GM21529 (cell line): Measurements from ENCODE around the gene MAD2L1.

Source experiments
- ATAC-seq: cut with Tn5 transposase; IDR thresholded peaks from one replicate; pipeline ENCODE4 v1.9.1; 2021; ENCODE audit not compliant: unreplicated experiment

MAD2L1 gene

DNA sequence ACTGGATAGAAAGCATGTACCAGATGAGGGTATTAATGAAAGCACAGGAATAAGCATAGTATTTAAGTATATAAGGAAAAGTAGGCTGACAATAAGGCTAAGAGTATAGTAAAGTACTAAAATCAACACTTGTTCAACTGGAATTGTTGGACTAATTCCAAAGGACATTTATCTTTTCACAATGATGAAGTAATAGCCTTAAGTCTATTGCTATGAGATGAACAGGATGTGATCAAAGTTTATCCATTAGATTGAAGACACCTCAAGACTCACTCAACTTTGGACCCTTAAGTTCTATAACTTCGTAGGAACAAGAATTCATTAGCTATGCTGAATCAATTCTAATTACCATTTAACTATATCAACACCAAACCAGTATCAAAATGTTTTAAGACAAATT lies 7.6 kb downstream of the MAD2L1 start:
- no peak for ATAC-seq

DNA sequence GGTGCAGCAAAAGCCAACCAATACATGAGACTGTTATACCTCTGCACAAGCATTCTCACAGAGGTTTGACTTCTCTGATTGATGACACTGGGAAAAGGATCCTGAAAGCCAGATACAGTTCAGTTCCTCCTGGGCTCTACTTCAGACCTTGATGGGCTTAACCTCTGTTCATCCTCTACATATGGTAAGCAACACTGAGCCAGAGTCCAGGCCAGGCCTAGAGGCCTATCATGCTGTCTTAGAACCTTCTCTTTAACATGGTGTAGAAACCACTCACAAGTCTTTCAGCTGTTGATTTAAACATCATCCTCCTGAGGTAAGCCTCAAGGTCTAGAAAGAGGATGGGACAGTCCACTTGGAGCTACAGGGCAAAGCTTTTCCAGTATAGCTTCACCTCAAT lies 9.2 kb downstream of the MAD2L1 start:
- ATAC-seq, result no peak

DNA sequence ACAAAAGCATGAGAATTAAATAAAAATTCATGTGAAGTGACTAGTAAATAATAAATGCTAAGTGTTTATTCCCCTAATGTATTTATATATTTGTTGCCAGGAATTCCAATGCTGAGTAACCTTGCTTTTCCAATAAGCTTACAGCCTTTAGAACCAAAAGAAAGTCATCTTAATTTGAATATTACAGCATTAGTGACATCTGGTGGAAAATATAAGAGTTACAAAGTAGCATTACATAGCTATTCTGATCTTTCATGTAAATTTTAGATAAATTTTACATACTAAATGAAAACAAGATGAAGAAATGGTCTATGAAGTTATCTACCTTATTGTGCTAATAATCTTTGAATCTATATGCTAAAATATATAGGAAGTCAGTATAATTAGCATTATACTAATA lies 10.4 kb downstream of the MAD2L1 start:
- no peak for ATAC-seq

DNA sequence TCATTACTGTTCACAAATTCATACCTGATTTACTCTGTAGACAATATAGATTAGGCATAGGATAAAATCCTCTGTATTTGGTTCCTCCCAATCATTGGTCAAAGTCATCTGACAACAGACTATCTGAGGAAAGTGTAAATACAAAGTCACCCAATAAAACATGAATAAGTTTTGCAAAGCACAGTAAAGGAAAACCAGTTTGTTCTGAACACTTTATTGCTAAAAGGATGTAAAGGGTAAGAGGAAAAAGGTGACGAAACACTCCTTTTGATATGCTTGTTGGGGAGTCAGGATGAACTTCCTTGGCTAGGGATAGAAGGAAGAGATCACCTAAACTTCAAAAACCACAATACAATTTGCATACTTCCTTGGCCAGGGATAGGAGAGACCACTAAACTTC lies 10.9 kb downstream of the MAD2L1 start:
- no peak for ATAC-seq

DNA sequence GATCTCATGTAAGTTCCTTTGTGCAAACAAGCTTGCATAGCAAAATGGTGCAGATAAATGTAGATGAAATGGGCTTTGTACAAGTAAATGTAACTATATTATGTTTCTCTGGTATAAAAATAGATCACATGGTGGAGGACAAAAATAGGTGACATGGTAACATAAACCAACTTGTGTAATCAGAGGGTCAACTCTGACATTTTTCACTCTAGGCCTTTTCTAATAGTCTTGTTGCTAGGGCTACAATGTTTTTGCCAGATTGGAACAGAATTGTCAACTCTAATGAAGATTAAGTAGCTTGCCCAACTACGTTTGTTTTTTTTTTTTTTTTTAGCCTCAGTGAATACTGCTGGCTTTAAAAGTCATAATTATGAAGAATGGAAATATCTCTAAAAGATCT lies 11.5 kb downstream of the MAD2L1 start:
- ATAC-seq, result no peak

DNA sequence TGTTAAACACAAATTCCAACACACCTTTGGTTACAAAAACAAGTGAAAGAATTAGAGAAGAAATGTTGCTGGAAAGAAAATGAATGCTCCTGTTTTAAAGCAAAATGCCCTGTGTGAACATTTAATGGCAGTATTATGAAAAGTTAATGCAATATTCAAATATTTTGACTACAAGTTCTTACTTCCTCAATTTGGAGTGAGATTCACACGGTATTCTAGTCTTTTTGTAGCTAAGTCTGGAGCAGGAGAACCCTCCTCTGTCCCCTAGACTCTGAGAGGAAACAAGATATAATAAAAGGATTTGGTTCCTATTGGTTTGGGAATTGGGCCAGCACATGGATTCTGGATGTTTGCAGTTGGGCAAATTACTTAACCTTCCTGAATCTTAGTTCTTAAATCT lies 12.7 kb downstream of the MAD2L1 start:
- peak; percentile 54 for ATAC-seq

DNA sequence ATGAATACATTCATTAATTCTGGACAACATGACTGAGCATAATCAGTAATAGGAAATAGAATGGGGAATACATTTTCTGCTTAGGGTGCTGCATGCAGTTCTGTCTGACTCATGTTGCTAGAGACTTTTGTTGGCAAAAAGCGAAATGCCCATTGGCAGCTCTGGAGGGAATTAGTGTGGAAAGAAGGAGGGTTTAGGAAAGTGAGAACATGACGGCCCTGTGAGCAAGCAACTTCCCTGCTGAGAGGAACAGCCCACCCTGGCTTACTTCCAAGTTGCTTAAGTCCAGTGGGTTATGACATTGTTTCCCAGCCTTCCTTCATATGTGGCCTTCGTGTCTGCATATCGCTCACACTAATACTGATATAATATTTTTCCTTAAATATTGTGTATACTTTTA lies 13.8 kb downstream of the MAD2L1 start:
- no peak for ATAC-seq

DNA sequence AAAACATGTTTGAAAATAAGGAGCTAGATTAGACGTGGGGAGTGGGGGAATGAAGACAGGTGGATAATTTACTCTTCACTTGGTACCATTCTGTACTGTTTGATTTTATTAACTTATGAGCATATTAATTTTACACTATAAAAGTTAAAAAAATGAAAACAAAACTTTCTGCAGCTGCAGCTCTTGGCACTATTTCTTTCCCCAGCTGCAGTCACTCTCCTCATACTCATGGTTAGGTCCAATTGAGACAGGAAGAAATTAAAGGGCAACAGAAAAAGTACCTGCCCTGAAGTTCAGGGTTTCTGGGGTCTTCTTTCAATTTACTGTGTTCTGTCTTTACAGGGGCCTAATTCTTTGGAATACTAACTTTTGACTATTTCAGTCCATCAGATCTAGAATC lies 15.4 kb downstream of the MAD2L1 start:
- ATAC-seq, result no peak

DNA sequence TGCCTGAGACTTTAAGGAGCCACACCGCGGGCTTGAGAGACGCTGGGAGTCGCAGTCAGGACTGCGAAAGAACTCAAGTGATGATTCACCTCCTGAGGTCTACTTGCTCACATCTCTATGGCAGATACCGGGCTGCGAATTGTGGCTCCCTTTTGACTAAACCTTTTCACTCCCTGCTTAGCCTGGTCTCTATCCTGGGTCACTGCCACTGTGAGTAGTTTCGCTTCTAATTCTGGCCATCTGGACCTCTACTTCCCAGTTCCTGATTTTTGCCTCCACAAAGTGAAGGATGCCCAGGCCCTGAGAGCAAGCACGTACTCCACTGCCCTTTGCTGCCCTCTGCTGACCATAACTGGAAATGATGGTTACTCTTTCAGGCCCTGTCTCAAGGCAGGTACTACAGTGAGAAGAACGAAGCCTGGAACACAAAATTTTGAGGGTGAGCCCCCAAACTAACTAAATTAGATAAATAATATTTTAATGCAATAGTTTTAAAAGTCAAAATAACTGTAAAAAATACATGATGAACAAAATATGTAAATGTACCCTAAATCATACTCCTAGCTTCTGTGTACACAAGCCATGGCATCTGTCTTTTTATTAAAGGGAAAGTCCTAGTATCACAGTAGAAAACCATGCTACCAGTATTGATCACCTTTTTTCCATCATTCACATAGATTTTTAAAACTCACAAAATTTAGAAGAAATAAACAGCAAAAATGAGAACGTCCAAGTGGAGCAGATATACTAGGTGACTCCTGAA lies 16.7 kb downstream of the MAD2L1 start:
- ATAC-seq, result peak; percentile 92

DNA sequence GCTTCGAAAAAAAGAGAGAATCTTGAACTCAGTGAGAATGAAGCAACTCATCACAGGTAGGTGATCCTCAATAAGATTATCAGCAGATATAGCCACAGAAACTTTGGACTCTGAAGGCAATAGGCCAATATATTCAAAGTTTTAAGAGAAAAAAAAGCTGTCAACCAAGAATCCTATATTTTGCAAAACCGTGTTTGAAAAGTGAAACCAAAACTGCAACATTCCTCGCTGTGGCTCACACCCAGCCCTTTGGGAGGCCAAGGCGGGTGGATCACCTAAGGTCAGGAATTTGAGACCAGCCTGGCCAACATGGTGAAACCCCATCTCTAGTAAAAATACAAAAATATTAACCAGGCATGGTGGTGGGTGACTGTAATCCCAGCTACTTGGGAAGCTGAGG lies 22.8 kb downstream of the MAD2L1 start:
- ATAC-seq, result no peak

DNA sequence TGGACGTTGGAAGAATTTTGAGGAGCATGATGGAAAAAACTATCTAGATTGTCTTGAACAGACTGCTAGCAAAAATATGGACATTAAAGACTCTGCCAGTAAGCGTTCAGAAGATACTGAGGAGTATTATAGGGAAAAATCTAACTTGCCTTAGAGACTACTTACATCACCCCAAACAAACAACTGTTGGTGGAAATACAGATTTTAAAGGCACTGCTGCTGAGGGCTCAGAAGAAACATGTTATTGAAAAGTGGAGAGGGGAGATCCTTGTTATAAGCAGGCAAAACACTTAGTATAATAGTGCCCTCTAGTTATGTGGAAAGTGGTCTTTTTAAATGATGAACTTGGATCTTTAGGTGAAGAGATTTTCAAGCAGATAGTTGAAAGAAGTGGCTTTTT lies 29.2 kb downstream of the MAD2L1 start:
- ATAC-seq, result no peak

DNA sequence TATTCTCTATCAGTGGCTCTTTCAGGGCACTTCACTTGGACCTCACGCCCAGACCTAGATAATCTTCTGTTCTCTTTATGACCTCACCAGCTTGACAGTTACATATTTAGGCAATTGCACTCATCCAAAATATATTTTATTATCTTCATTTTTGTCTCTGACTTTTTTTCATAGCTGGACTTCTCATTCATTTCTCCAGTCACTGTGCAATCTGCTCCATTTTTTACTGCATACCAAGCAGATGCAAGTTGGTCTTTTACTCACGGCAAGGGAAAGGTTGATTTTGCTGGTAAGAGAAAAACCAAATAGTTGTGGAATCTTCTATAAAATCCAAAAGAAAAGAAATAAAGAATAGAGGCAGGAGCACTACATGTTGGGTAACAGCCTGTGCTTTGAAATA lies 31.7 kb downstream of the MAD2L1 start:
- ATAC-seq, result no peak

DNA sequence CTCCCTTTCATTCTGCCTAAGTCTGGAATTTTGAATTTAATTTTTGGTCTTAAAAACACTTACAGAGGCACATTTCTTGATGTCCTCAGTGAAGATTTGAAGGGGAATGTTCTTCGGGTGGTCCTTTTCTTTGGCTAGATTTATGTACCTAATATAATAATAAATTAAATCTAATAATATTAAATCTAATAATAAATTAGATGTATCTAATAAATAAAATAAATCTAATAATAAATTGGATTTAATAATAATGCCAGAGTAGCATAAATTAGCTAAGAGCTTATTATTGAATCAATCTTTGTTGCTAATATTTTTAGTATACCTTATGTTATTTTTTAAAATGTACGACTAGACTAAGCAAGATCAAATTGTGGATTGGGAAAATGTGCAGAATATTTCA lies 39.8 kb downstream of the MAD2L1 start:
- ATAC-seq, result no peak

DNA sequence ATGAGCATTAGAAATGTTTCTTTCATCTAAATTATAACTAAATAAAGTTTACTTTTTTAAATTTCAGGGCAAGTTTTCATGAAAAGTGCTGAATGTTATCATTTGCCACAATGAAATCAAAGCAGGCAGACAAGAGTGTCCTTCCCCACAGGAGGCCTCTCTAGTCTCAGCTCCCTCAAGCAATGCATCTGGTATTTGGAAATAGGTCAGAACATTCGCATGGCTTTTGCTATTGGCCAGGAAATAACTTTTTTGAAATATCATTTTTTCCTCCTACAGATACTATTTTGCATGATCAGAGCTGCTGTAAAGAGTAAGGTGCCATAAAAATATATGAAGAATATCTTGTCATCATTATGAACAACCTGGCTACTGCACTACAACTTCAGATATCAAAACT lies 41.1 kb downstream of the MAD2L1 start:
- ATAC-seq, result no peak

DNA sequence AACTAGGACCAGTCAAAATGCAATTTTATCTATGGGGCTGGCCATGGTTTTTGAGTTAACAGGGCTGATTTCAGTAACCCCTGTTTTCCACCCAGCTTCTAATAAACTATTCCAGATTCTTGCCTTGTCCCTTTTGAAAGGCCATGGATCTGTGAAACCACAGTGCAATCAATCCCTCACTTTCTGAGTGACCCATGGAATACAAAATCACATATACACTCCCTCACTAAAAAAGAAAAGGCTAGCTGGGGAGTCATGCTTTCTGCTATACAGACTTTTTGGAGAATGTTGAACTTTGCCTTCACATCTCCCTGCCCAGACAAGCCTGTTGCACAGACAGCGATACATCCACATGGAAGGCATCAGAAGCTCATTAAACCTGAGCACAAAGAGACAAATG lies 47.9 kb downstream of the MAD2L1 start:
- no peak for ATAC-seq

DNA sequence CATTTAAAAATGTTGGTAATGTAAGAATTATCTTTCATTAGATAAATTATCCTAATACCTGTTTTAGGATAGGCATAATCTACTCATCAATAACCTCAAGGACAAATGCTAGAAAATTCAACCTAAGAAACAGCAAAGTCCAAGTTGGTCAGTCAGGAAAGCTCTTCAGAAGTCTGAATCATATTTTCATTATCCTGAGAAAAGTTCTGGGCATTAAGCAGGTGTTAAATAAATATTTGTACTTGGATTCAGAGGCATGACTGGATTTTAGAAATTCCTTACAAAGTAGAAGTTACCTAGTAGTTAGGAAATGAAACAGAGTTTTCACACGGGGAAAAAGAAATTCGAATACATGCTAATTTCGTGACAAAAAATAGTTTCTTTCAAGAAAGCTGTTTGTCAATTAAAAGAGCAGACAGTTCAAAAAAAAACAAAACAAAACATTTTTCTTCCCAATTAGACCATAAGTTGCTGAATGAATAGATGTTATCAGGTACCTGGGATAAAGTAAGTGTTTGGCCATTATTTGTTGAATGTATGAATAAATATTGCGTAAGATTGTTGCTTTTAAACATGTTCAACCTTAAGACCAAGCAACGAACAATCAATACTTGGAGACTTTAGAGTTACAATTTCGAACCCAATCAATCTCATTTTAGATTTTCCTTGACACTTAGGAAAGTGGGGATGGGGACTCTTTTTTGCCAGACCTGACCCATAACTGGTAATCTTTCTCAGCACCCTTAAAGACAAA lies 48.5 kb downstream of the MAD2L1 start:
- ATAC-seq, result no peak

DNA sequence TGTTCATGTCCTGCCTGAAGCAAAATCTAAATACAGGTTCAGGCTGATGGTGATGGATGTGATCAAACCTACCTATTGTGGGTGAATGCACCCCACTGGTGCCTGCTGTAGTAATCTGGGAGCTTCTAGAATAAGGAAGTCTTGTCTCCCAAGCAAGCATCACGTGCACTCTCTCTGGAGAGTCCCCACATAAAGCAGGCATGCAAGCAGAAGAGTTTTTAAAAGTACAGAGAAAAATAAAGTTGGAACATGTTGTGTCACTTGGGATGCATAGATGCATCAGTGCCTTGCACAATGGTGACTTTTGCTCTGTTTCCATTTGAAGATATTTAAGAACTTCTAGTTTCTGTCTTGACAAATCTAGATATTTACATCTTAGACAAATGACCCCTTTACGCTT lies 54.9 kb downstream of the MAD2L1 start:
- ATAC-seq, result no peak

DNA sequence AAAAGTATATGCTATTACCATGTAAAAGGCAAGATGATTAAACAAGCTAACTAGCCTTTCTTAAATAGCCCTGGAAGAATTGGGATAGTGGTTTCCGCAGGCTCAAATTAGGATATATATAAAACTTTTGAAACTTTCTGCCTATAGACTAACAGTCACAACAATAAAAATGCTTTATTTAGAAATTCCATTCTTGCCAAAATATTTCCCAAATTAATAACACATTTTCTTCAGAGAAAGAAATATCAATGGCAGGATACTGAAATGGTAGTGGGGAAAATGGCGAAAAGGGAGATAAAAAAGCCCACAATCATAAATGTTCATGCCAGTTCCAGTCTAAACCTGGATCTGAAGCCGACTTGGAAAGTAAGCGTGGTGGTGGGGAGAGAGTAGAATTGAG lies 56.0 kb downstream of the MAD2L1 start:
- no peak for ATAC-seq

DNA sequence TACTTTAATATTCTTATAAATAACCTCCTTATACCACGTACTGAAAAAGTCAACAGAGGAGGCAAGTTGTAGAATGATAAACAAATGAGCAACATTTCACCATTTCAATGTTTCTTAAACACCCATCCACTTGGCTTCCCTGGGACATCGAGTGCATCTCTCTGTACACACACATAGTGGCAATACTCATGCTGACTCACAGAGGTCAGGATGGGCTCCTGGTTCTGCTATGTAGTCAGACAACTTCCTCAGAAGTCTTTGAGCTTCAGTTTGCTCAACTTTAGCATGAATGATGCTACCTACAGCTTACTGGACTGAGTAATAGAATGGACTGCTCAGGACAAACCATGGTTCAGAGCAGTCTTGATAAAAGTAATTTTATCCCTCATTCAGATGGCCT lies 56.9 kb downstream of the MAD2L1 start:
- ATAC-seq, result no peak

DNA sequence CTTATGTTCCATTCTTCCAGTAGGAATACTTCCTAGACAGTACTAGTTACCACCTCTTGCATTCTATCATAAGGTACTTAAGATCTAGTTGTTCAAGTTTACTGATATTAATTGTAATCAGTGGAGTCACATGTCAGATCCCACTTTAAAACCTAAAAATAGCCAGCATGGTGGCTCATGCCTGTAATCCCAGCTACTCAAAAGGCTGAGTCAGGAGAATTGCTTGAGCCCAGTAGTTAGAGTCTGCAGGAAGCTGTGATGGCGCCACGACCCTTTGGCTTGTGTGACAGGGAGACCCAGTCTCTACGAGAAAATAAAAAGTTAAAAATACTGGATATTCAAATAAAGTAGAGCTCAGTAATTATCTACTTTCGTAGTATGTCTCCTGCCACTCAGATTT lies 57.7 kb downstream of the MAD2L1 start:
- ATAC-seq, result no peak

DNA sequence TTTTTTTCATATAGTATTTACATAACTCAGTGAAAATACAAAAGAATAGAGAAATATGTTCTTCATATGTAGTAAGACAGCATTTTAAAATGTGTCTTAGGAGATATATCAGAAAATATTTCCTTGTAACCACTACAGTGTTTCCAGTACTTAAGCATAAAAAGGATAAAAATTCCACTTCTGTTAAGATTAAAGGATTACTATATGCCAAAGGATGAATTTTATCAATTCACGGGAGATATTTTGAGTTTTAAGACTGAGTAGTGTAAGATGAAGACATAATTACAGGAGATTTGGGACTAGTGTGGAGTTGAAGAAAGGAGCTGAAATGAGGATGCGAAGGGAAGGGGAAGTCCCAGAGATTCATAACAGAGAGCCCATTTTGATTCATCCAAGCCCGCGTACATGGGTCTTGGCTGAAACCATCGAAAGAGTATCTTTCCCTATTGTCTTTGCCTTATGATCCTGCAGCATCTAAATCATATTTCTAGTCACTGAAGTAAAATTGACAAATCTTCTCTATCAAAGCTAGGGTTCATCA lies 58.7 kb downstream of the MAD2L1 start:
- ATAC-seq, result peak; percentile 48

DNA sequence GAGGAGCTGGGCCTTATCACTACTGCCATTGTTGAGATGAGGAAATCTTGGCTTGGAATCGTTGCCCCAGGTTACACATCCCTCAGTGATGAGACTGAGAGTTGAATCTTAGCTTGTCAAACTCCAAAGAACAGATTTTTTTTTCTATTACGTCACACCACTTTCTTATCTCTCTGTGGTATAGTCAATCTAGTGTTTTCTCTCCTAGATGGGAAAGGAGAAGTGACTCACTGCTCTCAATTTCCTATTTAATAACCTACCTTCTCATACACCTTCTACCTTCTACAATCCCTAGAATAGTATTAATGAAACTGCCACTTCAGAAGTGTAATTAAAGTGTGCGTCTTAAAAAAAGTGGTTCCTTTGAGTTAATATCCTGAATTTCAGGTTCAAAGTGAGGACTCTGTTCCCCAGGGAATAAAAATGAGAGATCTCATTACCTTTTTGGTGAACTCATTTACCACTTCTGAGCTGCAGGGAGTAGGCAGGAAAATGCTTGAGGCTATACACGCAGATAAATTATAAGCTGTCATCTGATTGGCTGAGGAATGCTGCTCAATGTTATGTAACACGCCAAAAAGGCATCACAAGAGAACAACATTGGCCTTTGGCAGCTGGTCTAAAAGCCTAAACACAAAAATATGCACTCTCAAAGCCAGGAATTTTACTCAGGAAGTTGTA lies 59.3 kb downstream of the MAD2L1 start:
- no peak for ATAC-seq
